GM19239 (cell line): ENCODE measurements around the gene CEP72.
"Not testable (repeated sequence)": the region's sequence is repeated elsewhere in the genome, so short reads cannot be mapped to it uniquely, and the experiment has no call there.

Experiments used
- DNase-seq: peaks from one replicate; pipeline ENCODE4 v3.0.0; 2011; ENCODE audit warnings: low spot score; ENCODE audit not compliant: insufficient read length
- FAIRE-seq: peaks from 2 replicates; lab custom pipeline; 2011; peaks lifted over from hg19 to GRCh38; lab: Jason Lieb, UNC

The CEP72 gene

DNA sequence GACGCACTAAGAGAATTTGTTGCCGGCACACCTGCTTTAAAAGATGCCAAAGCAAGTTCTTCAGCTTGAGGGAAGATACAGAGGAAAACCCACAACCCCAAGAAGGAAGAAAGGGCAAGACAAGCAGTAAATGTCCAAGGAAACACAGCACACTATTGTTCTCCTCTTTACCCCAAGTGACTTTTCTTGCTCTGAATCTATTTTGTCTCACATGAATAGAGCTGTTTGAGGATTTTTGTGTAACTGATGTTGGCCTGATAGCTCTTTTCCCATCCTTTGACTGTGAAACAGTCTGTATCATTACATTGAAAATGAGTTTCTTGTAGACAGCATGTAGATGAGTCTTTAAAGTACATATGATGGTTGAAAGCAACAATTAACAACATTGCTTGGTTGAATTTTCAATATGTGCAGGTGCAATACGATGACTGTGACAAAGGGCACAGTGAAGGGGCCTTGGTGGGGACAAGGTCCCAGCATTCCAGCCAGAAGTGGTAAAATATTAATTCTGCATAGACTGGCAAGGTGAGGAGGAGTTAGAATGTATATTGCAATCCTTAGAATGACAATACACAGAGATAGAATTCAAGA lies 16.8 kb upstream of the CEP72 start:
- FAIRE-seq (no peak), DNase-seq (no peak)

DNA sequence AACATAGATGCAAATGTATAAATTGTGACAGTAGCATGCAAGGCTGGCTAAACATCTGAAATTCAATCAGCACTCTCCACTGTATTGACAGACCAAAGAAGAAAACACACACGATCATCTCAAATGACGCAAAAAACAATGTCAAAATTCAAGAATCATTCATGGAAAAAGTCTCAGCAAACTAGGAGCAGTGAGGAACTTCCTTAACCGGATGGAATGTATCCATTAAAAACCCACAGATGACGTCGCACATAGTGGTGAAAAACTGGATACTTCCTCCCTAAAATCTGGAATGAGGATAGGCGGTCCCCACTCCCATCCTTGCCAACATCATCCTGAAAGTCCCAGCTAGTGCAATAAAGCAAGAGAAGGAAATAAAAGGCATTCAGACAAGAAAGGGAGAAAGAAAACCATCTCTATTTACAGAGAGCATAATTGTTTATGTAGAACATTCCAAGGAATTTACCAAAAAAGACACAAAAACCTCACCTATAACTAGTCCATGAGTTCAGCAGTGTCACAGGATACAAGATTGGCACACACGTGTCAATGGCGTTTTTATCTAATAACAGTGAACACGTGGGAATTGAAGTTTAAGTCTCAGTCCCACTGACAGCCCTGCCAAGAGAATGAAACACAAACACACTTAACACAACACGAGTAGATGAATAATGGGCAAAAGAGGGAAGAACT lies 14.1 kb upstream of the CEP72 start:
- DNase-seq: no peak
- FAIRE-seq: no peak

DNA sequence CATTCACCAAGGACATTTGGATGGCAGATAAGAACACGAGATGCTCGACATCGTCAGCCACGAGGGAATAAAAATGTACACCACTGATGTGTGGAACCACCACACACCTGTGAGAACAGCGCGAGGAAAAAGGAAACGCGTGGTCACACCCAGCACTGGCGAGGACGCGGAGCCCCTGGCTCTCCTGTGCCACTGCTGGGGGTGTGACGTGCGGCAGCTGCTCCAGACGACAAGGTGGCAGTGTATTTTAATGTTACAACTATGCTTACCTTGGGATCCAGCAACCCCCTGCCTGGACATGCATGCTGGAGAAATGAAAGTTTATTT lies 13.6 kb upstream of the CEP72 start:
- FAIRE-seq (no peak), DNase-seq (no peak)

DNA sequence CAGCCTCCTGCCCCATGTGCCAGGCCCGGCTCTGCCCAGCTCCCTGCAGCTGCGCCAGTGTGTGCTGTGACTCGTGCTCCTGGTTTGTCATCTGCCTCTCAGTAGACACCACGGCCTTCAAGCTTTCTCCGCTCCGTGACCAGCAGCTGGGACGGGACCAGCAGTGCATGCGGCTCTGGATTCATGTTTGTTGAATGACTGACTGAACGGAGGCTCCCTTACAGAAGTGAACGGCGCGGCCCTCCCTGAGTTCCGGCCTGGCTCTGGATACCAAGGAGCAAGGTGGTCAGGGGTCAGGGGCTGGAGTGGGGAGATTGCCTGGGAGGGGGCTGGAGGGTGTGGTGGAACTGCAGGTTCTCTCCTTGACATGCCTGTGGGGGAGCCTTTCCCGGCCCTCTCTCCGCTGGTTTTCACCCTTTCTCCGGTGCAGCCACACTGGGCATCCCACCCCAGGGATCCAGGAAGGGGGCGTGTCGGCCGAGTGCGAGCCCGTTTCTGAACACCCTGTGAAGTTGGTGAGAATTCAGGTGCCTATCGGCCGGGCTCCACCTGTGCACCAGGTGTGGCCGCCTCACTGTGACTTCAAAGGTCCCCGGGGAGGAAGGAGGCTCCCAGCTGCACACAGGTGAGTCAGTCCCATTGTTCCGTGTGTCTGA lies 11.1 kb upstream of the CEP72 start:
- FAIRE-seq (no peak), DNase-seq (no peak)

DNA sequence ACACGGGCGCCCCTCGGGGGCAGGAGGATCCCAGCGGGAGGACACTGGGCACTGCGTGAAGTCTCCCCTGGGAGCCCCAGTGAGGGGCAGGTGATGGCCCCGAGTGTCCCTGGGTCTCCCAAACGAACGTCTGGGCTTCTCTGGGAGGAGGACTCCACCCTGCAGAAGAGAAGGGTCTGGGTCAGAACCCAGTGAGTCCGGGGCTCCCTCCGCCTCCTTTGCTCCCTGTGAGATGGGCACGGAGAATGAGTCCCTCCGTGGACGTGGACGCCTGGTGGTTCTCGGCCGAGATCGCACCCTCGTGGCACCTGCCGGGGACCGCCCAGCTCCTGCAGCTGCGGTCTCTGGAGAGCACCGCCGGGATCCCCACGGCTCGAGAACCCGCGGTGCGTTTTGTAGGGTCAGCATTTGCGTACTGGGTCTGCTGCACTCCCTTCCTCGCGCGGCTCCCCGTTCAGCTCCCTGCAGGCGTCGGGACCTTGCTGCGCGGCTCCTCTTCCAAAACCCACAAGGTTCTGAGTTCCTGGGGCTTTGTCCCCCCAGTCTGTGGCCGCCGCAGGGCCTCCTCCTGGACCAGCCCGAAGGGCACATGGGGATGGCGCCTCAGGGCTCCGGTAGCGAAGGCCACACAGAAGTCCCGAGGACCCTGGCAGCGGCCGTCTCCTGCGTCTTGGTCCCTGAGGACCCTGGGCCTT lies 10.2 kb upstream of the CEP72 start:
- DNase-seq (no peak), FAIRE-seq (no peak)

DNA sequence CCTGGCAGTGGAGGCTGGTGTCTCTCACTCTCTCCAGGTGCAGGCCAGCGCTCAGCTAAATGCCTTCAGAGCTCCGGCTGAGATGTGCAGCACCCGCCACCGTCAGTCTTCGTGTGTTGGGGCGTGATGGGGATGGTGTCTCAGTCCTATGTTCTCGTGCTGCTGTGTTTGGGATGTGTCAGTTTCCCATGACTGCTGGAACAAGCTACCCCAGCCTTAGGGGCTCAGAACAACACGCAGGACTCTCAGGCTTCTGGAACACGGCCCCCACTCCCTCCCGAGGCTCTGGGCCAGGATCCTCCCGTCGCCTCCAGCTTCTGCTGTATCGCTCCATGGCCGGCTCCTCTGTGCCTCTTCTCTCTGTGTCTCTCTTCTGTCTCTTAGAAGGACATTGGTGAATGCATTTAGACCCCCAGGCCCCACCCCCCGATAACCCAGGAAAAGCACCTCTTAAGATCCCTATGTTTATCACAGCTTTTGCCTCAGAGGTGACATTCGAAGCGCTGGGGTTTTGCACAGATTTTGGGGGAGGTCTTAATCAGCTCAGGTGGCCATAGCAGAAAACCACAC lies 9.6 kb upstream of the CEP72 start:
- FAIRE-seq: no peak
- no peak for DNase-seq

DNA sequence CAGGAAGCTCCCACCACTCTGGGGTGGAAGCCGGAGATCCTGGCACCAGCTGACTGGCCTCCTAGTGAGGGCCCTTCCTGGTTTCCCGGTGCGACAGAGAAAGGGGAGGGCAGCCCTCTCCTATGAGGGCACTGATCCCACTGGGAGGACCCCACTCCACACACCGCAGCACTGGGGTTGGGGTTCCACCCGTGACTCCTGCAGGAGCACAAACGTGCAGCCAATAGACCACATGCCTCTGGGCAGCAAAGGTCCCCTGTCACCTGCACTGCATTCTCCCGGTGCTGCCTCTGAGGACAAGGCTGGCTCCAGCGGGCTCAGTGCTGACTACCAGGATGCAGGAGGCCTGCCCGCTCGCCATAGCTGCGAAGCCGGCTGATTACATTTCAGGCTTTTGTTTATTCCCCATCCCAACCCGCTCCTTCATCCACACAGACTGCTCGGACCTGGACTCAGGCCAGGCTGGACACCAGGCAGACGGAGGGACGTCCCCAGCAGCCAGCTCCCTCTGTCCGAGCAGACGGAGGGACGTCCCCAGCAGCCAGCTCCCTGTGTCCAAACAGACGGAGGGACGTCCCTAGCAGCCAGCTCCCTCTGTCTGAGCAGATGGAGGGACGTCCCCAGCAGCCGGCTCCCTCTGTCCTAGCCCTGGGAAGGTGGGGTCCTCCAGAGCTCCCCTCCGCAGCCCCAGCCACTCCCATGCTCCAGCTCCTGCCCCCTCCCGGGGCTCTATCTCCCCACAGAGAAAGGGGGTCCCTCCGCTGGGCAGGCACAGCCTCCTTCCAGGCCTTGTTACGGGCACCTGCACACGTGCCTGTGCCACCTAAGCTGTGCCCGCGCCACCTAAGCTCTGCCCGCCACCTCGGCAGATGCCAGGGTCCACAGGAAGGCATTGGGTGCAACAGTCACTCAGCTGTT lies 8.8 kb upstream of the CEP72 start:
- FAIRE-seq (no peak), DNase-seq (no peak)

DNA sequence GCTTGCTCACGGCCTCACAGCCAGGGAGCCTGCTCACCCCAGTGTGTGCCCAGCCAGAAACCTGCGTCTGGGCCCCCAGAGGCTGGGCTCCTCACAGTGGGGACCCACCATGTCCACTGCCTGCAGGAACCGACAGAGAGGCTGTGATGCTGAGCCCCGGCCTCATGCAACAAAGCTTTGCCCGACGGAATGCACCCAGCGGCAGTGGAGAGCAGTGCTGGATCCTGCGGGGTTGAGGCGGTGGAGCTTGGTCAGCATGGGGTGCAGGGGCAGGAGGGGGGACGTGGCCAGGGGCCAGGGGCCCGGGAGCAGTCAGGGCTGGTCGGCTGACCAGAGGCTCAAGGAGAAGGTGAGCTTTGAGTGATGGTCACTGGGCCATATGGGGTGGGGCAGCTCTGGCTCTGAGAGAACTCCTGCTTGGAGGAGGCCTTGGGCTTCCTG lies 7.7 kb upstream of the CEP72 start:
- DNase-seq: no peak
- FAIRE-seq: no peak

DNA sequence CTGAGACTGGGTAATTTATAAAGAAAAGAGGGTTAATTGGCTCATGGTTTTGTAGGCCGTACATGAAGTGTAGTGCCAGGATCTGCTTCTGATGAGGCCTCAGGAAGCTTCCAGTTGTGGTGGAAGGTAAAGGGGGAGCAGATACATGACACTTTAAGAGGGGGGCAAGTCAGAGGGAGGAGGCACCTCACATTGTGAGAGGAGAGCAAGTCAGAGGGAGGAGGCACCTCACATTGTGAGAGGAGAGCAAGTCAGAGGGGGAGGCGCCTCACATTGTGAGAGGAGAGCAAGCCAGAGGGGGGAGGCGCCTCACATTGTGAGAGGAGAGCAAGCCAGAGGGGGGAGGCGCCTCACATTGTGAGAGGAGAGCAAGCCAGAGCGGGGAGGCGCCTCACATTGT lies 7.0 kb upstream of the CEP72 start:
- not testable (repeated sequence) for DNase-seq, FAIRE-seq

DNA sequence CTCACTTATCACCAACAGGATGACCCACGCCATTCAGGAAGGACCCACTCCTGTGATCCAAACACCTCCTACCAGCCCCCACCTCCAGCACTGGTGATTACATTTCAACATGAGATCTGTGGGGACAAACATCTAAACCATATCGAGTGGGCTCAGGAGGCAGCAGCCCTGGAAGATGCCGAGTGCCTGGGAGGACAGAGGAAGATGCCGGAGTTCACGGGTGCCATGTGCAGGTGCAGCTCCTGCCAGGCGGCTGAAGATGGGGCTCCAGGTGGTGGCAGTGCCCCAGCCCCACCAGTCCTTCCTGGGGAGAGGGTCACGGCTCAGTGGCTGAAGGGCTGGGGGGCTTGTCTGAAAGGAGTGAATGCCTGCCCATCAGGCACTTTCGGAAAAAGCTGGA lies 6.1 kb upstream of the CEP72 start:
- FAIRE-seq (no peak), DNase-seq (no peak)

DNA sequence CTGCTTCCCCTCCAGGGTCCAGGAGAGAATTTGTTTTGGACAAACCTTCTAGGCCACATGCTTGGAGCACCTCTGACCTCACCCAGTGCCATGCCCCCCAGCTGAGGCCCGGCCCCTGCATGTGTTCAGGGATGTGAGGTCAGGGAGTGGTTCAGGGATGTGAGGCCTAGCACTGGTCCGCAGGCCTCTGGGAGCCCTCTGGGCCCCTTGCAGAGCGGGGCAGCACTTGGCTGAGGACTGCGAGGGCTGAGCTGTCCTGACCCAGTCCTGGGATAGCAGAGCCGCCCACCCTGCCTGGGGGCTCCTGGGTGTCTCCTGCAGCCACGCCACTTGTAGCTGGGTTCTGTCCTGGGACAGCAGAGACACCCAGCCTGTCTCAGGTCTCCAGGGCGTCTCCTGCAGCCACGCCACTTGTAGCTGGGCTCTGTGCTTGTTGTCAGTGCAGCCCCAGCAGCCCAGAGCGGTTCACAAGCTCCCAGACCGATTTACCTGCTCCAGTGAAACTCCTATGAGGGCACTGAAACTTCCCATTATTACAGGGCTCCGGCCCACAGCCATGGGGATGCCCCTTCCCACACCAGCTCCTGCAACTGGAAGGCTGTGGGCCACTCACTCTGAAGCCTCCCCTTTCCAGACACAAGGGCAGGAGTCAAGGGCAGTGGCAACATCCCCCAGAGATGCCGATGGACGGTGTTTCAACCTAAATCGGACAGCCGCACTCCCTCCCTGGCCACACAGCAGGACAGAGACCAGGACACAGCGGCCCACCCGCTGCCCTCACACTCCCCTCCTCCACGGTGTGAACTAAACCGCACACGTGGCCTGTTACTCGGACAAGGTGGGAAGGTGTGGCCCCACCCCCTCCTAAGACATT lies 5.4 kb upstream of the CEP72 start:
- DNase-seq: no peak
- no peak for FAIRE-seq

DNA sequence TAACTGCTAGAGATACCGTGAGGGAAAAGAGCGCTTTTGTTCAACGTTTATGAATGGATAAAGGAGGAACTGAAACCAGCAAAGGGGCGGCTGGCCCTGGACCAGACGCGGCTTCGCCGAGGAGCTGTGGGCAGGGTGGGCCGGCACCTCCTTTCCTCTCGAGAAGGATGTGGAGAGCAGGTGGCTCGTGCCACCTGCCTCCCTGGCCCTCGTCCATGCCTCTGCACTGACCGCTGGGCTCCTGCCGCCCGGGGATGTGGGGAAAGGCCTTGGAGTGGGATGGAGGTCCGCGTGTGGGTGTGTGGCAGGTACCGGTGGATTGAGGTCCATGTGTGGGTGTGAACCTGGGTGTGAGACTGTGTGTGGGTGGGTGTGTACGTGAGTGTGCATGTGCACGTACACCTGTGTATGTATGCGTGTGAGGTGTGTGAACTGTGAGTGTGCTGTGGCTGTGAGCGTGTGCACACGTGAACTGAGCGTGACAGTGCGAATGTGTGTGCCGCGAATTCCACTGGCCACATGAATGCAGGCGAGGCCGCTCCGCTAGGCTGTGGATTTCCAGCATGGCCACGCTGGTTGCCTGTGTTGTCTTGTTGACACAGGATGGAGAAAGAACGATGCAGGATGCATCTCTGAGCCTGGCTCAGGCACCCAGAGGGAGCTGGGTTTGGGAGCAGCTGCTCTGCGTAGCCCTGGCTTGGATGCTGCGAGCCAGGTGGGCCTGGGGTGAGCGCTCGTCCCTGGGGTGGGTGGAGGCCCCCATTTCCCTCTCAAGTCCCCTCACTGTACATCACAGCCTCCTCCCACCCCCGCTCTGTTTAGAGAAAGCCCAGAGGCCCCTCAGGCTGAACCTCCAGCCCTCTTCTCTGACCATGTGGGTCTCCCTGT lies 4.4 kb upstream of the CEP72 start:
- peak; percentile 87 for FAIRE-seq
- peak; percentile 51 for DNase-seq

DNA sequence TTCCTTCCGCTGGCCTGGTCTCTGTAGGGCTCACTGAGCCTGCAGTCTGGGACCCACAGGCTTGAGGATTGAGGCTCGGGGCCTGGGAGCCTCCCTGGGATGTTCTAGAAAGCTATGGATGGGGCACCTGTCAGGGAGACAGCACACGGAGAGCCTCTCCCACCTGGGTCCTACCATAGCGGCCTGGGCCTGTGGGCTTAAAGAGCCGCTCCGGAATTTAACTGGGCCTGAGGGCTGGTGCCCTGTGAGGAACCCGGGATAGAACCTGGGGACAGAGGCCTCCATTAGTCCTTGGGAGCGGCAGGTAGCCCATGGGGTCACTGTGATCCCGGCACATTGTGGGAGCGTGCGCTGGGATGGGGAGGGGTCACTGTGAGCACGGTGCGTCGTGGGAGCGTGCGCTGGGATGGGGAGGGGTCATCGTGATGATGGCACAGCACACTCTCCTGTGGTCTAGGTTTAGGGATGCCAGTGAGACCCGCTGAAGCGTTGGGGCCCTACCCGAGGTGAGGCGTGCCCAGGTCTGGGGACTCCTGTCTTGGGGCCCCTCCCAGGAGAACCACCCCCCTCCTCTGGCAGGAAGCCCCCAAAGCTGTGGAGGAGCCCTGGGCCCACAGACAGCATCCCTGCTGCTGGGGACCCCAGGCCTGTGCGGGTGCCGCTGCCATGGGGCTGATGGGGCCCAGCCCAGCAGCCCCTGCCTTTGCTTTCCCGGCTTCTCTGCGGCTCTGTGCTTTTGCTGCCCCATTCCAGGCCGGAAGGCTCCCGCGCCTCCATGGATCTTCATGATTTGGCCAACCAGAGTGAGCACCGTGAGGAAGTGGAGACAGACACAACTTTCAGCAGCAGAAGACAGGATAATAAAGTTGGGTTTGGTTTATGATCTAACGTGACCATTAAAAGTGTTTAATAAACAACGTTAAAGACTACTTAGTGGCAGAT lies 3.4 kb upstream of the CEP72 start:
- DNase-seq: no peak
- FAIRE-seq: no peak

DNA sequence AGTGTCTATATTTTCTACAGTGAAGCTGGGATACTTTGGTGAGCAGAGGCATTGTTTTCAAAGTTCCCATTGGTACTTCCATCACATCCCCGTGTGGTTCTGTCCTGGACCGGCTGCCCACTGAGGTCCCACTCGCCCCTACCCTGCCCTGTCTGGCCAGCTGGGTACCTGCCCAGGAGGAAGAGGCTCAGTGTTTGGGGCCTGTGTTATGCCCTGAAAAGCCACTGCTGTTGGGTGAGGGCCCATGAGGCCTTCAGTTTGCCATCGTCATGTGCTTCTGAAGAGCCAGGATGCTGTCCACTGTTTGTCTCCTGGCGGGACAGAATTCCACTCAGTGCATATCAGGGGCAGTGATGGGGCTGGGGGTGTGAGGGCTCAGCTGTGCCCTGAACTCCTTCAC lies 2.6 kb upstream of the CEP72 start:
- FAIRE-seq (no peak), DNase-seq (no peak)

DNA sequence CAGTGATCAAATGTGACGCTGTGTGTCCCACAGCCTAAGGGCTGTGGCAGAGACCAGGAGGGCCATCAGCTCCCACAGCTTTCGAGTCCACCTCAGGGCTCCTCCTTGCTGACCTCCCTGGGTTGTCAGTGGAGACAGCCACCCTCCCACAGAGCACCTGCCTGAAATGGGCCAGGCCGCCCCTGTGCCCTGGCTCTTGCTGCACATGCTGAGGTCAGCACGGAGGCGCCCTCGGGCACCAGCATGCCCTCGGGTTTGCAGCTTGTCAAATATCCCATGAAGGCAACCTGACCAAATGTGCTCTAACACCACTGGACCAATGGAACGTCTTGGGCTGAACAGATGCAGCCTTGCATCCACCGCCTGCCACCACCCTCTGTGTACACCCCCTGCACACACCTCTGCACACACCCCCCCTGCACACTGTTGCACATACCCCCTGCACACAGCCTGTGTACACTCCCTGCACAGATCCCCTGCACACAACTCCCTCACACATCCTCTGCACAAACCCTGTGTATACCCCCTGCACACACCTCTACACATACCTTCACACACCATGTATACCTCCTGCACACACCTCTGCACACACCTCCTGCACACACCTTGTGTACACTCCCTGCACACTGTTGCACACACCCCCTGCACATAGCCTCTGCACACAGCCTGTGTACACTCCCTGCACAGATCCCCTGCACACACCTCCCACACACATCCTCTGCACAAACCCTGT lies 2.0 kb upstream of the CEP72 start:
- no peak for DNase-seq
- no peak for FAIRE-seq
